ELR (cell line): ENCODE data around the gene DGCR6.
"Not testable (repeated sequence)": the region's sequence is repeated elsewhere in the genome, so short reads cannot be mapped to it uniquely, and the experiment has no call there.

Experiments used
- DNase-seq: peaks from one replicate; pipeline ENCODE4 v3.0.0-alpha.2; 2015; ENCODE audit warnings: low read depth

DGCR6 gene

DNA sequence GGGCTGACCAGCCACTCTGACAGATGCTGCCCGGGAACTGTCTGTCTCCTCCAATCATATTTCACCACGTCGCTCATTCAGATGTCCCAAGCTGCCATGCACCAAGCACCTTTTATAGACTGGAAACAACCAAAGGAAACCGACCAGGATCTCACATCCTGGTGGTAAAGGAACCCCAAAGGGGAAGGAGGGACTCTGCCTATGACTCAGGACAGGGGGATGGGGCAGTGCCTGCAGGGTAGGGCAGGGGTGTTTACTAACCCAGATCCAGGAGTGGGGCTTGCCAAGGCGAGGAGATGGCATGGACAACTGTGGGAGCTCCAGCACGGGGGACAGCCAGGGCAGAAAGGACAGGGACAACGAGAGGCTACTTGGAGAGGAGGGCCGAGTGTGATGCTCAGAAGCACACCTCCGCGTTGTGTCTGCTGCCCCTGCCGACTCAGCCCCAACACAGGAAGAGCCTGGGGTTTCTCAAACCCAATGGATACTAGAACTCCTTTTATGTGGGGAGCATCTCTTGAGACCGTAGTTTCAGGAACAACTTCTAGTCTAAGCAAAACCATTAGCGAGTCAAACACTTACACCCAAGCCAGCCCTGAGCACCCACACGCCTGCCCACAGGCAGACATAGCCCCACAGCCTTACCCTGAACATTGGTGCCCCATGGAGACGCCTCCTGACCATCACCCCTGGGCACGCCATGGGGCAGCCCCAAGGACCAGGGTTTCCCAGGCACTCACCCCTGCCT is 26.0 kb downstream of the DGCR6 start:
- DNase-seq = no peak

DNA sequence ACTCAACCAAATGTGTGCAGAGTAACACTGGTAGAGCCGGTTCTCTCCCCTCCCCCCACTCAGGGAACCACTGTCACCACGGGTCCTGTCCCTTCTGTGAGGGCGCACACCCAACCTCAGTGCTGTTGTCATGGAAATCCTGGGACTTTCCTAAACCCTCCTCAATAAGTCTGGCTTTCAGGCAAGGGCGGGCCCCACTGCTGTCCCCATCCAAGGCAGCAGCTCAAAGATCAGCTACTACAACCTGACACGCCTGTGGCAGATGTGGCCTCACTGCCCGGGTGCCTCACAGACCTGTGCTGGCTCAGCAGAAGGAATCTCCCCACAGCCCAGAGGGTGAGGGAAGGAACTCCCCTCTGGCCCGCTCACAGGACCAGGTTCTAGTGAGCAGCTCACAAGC is 27.8 kb downstream of the DGCR6 start:
- no peak for DNase-seq

DNA sequence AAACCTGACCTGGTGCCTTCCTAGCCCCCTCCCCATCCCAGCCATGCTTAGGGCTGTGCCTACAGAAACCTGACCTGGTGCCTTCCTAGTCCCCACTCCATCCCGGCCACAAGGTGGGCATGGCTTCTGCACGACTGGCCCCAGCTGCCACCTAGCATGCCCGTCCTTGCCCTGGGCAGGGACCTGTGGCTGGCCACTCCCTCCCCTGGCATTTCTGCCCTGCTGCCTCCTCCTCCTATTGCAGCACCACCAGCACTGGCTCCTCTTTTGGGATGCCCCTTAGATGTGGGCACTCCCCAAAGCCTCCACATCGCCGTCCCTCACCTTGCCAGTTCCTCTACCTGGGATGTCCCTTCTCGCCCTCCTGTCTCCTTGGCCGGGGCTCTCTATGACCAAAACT is 28.6 kb downstream of the DGCR6 start:
- not testable (repeated sequence) for DNase-seq

GRCh38 chr22:18935889-18936529 is 29.9 kb downstream of the DGCR6 start, which contains the start of gene PRODH:
Gene PRODH, minus strand, starts transcription at chr22:18936293. Its CDS starts 6 bp downstream, at chr22:18936287.
- DNase-seq = no peak

GRCh38 chr22:18938691-18939090 is 32.6 kb downstream of the DGCR6 start:
- not testable (repeated sequence) for DNase-seq

DNA sequence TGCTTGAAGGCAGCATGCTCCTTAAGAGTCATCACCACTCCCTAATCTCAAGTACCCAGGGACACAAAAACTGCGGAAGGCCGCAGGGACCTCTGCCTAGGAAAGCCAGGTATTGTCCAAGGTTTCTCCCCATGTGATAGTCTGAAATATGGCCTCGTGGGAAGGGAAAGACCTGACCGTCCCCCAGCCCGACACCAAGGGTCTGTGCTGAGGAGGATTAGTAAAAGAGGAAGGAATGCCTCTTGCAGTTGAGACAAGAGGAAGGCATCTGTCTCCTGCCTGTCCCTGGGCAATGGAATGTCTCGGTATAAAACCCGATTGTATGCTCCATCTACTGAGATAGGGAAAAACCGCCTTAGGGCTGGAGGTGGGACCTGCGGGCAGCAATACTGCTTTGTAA is 41.0 kb downstream of the DGCR6 start:
- not testable (repeated sequence) for DNase-seq

DNA sequence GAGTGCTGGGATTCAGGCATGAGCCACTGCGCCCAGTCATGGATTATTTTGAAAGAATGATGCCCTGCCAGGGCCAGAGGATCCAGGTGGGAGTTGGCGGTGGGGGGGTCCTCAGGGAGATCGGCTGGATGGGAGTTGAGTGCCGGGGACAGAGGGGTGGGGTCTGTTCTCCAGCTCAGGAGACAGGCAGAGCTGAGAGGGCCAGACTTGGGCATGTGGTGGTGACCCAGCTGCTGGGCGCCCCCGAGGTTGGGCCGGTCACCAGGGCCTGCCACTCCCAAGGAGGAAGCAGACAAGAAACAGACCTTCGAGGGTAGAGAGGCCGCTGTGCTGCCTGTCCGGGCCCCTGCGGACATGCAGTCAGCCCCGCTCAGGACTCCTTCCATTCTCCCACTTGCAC is 41.8 kb downstream of the DGCR6 start:
- DNase-seq = no peak

DNA sequence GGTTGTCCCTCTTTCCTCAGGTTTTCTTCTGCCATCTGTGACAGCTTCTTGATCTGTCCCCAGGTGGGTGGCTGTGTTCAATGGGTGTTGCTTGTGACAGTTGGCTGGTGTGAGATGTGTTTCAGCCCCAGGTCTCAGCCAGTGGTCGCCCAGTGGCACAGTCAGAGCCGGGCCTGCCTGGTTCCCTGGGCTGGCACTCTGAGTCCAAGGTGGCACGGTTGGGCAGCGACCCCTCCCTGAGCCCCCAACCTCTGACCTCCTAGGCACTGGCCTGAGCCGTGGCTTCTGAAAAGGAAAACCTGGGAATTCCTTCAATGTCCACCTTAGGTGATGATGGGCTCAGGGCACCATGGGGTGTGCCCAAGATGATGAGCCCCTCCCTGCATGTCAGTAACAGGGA is 44.0 kb downstream of the DGCR6 start:
- DNase-seq = no peak

GRCh38 chr22:18952022-18952421 is 45.9 kb downstream of the DGCR6 start:
- DNase-seq = no peak

GRCh38 chr22:18953128-18953527 is 47.0 kb downstream of the DGCR6 start:
- not testable (repeated sequence) for DNase-seq

DNA sequence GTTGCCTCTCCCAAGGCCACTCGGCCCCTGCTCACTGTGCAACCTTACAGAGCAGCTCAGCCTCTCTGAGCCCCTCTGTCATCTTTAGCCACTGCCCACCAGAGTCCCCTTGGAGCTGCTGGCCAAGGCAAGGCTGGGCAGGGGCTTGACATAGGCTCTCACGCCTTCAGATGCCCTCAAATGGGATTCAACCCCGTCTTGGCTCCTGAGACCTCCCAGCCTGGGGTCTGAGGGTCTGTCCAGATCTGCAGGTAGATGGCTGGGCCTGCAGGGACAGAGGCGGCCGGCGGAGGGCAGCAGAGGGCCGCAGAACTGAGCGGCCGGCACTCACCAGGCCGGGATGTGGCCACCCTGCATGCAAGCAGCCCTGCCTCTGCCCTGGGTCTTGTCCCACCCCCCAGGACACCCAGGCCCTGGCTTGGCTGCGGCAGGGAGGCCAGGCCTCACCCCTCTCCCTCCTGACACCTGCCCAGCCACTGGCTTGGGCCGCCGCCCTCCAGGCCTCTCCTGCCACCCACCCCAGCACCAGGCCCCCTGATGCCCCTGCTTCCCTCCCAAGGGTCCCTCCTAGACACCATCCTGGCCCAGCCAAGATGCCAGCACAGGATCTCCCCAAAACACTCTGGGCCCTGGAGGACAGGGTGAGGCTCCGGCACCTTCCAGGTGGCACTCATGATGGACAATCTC is 48.3 kb downstream of the DGCR6 start:
- peak; percentile 60 for DNase-seq

DNA sequence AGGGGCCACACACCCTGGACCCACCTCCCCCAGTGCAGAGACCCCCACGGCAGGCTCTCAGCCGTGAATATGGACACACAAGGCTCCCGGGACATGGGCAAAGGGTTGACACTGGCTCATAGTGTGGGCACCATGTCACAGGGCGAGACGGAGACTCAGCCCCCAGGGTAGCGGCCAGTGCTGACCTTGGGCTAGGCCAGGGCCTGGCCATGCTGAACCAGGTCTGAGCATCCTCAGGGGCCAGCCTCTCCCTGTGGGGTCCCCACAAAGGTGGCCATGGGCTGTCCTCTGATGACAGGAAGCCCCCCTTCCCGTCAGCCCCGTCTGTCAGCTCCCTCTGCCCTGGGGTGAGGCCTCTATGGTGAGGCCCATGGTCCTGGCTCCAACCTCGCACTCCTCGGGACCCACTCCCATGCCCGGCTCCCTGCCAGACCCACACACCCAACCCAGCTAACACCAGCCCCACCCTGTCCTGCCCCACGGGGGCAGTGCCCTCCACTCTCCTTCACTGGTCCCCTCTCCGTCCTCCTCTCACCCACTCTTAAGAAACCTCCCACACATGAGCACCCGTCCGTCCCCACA is 49.0 kb downstream of the DGCR6 start:
- DNase-seq = no peak

DNA sequence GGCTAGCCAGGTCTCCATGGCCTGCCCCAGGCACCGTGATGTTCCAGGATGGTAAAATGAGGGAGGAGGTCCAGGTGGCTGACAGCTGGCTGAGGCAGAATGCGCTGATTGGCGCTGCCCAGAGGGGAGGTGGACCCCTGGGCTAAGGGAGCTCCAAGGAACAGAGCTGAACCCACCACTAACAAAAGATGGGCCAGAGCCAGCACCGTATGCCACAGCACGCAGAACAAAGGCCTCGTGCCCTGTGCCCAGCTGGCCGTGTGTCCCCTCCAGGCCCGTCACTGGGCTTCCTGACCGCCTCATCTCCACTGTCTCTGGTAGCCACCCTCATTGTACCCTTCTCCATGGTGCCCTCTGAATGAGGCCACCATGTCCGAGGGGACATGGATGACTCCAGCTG is 49.6 kb downstream of the DGCR6 start:
- DNase-seq = no peak

DNA sequence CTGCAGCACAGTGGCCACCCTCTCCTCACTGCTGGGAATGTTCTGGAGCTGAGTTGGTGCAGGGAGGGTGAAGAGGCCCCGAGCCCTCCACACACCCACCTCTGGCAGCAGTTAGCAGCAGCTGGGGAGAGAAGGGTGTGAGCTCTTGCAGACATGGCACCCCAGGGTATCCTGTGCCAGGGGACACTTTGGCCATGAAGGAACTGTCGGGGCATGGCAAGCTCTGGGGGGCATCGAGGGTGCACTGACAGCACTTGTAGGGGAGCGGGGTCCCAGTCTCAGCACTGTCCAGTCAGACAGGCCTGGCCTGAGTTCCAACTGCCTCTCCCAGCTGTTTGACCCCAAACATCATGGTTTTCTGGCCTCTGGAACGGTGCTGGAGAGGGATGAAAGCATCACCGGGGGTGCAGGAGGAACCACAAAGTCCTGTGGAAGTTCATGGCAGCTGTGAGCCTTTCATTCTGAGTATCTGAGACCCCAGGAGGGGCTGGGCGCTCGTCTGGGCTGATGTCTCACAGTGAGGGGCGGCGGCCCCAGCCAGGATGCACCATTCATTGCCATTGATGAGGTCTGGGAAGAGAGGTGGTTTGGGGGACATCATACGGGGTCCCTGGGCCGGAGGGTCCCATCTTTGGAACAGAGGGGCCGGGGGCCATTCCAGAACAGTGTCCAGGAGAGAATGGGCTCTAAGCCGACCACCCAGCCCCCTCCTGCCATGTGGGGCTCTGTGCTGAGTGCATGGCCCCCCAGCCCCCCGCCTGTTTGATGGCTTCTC is 50.2 kb downstream of the DGCR6 start:
- DNase-seq = not testable (repeated sequence)

- DNase-seq = not testable (repeated sequence)
Measured at GRCh38 chr22:18956956-18957355, 50.8 kb downstream of the DGCR6 start.

GRCh38 chr22:18957621-18958320 is 51.7 kb downstream of the DGCR6 start:
- DNase-seq = not testable (repeated sequence)

GRCh38 chr22:18958321-18958705 is 52.2 kb downstream of the DGCR6 start:
- DNase-seq = not testable (repeated sequence)

- peak; percentile 81 for DNase-seq
Measured at GRCh38 chr22:18958738-18959137, 52.6 kb downstream of the DGCR6 start.

- DNase-seq = not testable (repeated sequence)
Measured at GRCh38 chr22:18959266-18959665, 53.1 kb downstream of the DGCR6 start.

- not testable (repeated sequence) for DNase-seq
Measured at GRCh38 chr22:18959741-18960140, 53.6 kb downstream of the DGCR6 start.

DNA sequence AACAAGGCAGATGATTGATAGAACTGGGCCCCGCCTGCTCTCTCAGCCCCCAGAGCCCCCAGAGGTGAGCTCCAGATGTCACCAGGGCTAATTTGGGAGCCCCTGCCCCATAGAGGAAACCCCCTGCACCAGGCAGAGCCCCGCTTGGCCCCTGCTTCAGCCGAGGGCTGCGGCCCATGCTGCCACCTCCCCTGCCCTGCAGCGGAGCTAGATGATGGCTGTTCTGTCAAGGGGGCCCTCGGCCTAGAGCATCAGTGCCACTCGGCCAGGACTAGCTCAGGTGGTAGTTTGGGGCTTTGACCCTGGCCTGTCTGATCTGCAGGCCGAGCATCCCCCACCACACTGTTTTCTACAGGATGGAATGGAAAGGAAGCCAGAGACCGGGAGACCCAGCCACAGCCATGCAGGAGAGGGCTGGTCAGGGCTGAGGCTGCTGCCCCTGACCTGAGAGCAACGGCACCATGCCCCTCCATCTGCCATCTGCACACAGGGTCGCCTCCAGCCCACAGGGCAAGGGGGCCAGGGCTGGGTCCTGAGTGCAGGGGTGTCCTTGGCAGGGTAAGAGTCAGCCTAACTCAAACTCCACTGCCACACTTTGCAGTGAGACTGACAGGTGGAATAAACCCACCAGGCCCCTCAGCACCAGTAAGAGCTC is 54.2 kb downstream of the DGCR6 start:
- not testable (repeated sequence) for DNase-seq
